ENCODE data around the gene GAR1.

The GAR1 gene

DNA sequence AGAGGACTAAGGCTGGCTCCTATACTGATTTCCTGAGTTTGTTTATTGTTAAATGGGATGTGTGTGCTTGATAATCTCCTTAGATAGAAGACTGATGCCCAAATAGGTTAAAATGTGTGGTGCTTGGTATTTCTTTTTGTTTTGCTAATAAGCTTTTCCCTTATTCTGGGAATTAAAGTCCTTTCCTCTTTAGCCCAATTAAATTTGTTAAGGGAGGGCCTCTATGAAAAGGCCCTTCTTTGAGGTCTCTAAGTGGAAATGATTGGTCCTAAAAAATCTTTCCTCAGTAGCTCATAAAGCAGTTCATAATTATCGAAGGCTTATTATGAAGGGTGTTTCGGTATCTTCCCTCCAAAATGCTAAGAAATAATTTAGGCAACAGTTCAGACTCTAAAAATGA, 12.1 kb downstream of the GAR1 start, which contains the start of gene RRH:
TSS of gene RRH (plus strand) at position 301 of the 400 bp plus-strand sequence. CDS start at position 357, 56 bp downstream.
- DNase-seq (ENCODE audit: extremely low spot score) = no peak
- TF ChIP-seq, protein P1, sequence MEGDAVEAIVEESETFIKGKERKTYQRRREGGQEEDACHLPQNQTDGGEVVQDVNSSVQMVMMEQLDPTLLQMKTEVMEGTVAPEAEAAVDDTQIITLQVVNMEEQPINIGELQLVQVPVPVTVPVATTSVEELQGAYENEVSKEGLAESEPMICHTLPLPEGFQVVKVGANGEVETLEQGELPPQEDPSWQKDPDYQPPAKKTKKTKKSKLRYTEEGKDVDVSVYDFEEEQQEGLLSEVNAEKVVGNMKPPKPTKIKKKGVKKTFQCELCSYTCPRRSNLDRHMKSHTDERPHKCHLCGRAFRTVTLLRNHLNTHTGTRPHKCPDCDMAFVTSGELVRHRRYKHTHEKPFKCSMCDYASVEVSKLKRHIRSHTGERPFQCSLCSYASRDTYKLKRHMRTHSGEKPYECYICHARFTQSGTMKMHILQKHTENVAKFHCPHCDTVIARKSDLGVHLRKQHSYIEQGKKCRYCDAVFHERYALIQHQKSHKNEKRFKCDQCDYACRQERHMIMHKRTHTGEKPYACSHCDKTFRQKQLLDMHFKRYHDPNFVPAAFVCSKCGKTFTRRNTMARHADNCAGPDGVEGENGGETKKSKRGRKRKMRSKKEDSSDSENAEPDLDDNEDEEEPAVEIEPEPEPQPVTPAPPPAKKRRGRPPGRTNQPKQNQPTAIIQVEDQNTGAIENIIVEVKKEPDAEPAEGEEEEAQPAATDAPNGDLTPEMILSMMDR (IDR thresholded peaks at IDR 0.05; ENCODE audit: control extremely low read depth, extremely low read depth, low read depth, missing control alignments) = no peak
- ChIA-PET POLR2A (no interaction called here), CTCF (interaction anchor here (0.6 to 4.7 kb wide), 7 partner anchors 8 to 403 kb away, joined by 3 to 27 read pairs (median 5); partner anchors contain the start of gene SEC24B)

- ChIA-PET POLR2A (no interaction called here), CTCF (no interaction called here)
- TF ChIP-seq, protein P1 (IDR thresholded peaks at IDR 0.05; ENCODE audit: control extremely low read depth, extremely low read depth, low read depth, missing control alignments) = no peak
- DNase-seq (ENCODE audit: extremely low spot score) = no peak
Measured at GRCh38 chr4:109833756-109834155, 18.2 kb downstream of the GAR1 start.

DNA sequence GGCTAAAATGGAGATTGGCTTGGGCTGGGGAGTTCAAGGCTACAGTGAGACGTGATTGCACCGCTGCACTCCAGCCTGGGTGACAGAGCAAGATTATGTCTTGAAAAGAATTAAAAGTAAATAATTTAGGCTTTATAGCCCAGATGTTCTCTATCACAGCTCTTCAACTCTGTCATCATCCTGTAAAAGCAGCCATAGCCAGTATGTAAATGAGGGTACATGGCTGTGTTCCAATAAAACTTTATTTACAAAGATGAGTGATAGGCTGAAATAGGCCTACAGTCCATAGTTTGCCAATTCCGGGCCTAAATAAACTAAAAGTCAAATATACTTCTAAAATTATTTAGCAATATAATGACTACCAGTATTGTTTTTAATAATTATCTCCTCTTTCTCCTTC, 21.4 kb downstream of the GAR1 start:
- ChIA-PET POLR2A (no interaction called here), CTCF (no interaction called here)
- TF ChIP-seq, protein P1 (IDR thresholded peaks at IDR 0.05; ENCODE audit: control extremely low read depth, extremely low read depth, low read depth, missing control alignments) = no peak
- no peak for DNase-seq (ENCODE audit: extremely low spot score)

DNA sequence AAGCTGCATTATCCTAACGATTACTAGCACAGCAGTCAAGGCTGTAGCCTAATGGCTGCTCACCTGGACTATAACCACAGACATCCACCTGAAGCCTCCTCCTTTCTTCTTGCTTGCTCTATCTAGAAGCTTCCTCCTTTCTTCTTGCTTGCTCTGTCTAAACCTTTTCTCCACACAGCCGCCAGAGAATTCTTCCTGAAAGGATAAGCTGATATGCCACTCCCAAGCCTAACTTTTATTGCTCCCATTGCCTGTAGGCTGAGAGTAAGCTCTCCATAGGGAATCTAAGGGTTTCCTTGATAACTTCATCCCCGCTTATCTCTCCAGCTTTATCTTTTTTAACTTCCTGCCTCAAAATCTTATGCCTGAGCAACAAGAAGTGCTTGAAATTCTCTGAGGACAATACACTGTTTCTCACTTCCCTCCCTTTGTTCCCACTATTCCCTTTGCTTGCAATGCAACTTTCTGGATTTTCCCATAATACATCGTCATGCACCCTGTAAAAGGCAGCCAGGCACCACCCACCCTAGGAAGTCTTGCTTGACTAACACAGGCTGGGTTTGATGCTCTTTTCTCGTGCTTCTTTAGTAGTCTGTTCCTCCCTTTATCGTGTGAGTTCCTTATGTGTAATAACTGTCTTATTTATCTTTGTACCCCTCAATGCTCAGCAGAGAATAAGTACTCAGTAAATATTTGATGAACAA, 31.0 kb downstream of the GAR1 start:
- TF ChIP-seq, protein P1 (IDR thresholded peaks at IDR 0.05; ENCODE audit: control extremely low read depth, extremely low read depth, low read depth, missing control alignments) = no peak
- CTCF ChIA-PET = no interaction called here
- POLR2A ChIA-PET = no interaction called here
- no peak for DNase-seq (ENCODE audit: extremely low spot score)

DNA sequence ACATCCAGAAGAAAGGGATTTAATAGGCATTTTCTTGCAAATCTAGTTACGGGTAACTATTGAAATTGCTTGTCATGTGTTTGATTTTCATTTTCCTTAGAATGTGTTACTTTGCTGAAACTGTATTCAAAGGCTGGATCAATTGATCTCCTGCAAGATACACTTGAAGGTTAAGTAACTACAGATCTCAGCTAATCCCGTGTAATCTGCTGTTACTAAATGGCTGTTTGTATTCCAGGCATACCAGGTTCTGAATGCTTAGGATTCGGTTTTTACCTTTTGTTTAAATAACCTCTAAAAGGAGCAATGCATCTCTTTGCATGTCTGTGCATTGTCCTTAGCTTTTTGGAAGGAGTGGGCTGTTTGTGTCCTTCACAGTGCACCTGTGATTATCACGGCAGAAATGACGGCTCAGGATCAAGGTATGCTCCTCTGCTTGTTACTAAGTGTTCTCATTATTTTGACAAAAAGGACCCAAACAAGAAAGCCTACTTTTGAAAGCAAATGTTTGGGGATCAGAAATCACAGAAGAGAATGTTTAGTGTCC, 32.4 kb downstream of the GAR1 start, which contains the start of gene LRIT3:
TSS of gene LRIT3 (plus strand) at position 212 of the 547 bp plus-strand sequence. CDS start at position 307, 95 bp downstream.
- ChIA-PET POLR2A (no interaction called here), CTCF (interaction anchor here (1.5 kb wide), 1 partner anchor 11 kb away, joined by 4 read pairs; no protein-coding TSS in a partner anchor)
- no peak for DNase-seq (ENCODE audit: extremely low spot score)
- TF ChIP-seq, protein P1 (IDR thresholded peaks at IDR 0.05; ENCODE audit: control extremely low read depth, extremely low read depth, low read depth, missing control alignments) = no peak

DNA sequence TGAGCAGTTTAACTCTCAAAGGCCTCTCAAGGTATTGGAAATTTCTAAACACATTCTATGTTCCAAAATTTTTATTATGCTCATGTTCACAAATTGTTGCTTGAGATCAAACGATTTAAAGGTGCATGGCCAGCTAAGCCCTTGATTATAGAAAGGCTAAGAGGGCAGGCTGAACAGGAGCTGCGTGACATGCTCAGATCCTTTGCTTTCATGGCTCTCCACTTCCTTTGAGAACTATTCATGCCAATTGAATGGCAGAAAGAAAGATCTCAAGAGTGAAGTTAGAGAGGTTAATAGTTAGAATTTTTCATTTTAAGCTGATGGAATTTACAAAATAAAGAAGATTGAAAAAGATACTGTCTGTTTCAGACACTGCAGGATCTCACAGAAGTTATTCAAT, 32.9 kb downstream of the GAR1 start:
- CTCF ChIA-PET = interaction anchor here (0.9 to 1.5 kb wide), 2 partner anchors 10 to 33 kb away, joined by 3 to 4 read pairs; no protein-coding TSS in a partner anchor
- POLR2A ChIA-PET = no interaction called here

More for the DNA sequence above, 32.9 kb downstream of the GAR1 start:
- no peak for DNase-seq (ENCODE audit: extremely low spot score)
- TF ChIP-seq, protein P1 (IDR thresholded peaks at IDR 0.05; ENCODE audit: control extremely low read depth, extremely low read depth, low read depth, missing control alignments) = no peak
